Measurements from ENCODE around the gene MAN1C1.

- no peak for TF ChIP-seq CTCF (IDR thresholded peaks at IDR 0.05)
- no peak for TF ChIP-seq POLR2A (IDR thresholded peaks at IDR 0.05)
Observed at GRCh38 chr1:25737130-25737529, 120.5 kb downstream of the MAN1C1 start.

All from sigmoid colon (tissue), 3 donors.